NCI-H2196 (cell line): ENCODE measurements around the gene RCAN2.

Experiments
- DNase-seq: peaks from one replicate; lab custom pipeline; 2025; ENCODE audit not compliant: unreplicated experiment; lab: John Stamatoyannopoulos, UW

Gene RCAN2

GRCh38 chr6:46293641-46294316 is 197.5 kb downstream of the RCAN2 start:
- no peak for DNase-seq

- DNase-seq: no peak
Measured at GRCh38 chr6:46291880-46292279, 199.4 kb downstream of the RCAN2 start.

- no peak for DNase-seq
Measured at GRCh38 chr6:46291275-46291633, 200.0 kb downstream of the RCAN2 start.

- DNase-seq: no peak
Measured at GRCh38 chr6:46290421-46291274, 200.6 kb downstream of the RCAN2 start.

GRCh38 chr6:46289898-46290297 is 201.4 kb downstream of the RCAN2 start:
- no peak for DNase-seq

GRCh38 chr6:46288835-46289234 is 202.4 kb downstream of the RCAN2 start:
- DNase-seq: no peak

GRCh38 chr6:46287681-46288080 is 203.6 kb downstream of the RCAN2 start:
- no peak for DNase-seq

- no peak for DNase-seq
Measured at GRCh38 chr6:46287043-46287442, 204.2 kb downstream of the RCAN2 start.

GRCh38 chr6:46284475-46284874 is 206.8 kb downstream of the RCAN2 start:
- no peak for DNase-seq

GRCh38 chr6:46281110-46281509 is 210.1 kb downstream of the RCAN2 start:
- DNase-seq: no peak

- no peak for DNase-seq
Measured at GRCh38 chr6:46279874-46280273, 211.4 kb downstream of the RCAN2 start.

GRCh38 chr6:46276576-46277142 is 214.6 kb downstream of the RCAN2 start:
- DNase-seq: no peak

- DNase-seq: no peak
Measured at GRCh38 chr6:46274502-46274901, 216.7 kb downstream of the RCAN2 start.

GRCh38 chr6:46273911-46274310 is 217.3 kb downstream of the RCAN2 start:
- DNase-seq: no peak

GRCh38 chr6:46271728-46272127 is 219.5 kb downstream of the RCAN2 start:
- DNase-seq: no peak

GRCh38 chr6:46271107-46271506 is 220.1 kb downstream of the RCAN2 start:
- DNase-seq: no peak

- no peak for DNase-seq
Measured at GRCh38 chr6:46270336-46270735, 220.9 kb downstream of the RCAN2 start.

GRCh38 chr6:46269447-46270229 is 221.6 kb downstream of the RCAN2 start:
- no peak for DNase-seq

GRCh38 chr6:46267515-46267914 is 223.7 kb downstream of the RCAN2 start:
- no peak for DNase-seq

- DNase-seq: no peak
Measured at GRCh38 chr6:46265373-46265772, 225.9 kb downstream of the RCAN2 start.

- DNase-seq: no peak
Measured at GRCh38 chr6:46263707-46264086, 227.6 kb downstream of the RCAN2 start.
